GM15510 (cell line): Measurements from ENCODE around the gene OR13G1.

Source experiments
- POLR2A ChIP-seq: IDR thresholded peaks from 3 replicates; pipeline ENCODE4 v1.6.1; 2011; ENCODE audit warnings: borderline replicate concordance; ENCODE audit not compliant: insufficient read length; ENCODE audit errors: extremely low read depth

Gene OR13G1, protein sequence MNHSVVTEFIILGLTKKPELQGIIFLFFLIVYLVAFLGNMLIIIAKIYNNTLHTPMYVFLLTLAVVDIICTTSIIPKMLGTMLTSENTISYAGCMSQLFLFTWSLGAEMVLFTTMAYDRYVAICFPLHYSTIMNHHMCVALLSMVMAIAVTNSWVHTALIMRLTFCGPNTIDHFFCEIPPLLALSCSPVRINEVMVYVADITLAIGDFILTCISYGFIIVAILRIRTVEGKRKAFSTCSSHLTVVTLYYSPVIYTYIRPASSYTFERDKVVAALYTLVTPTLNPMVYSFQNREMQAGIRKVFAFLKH

GRCh38 chr1:247679639-247680038 is at the start of gene OR13G1:
Gene OR13G1 (minus strand): TSS chr1:247679739. CDS start chr1:247673041, 6,698 bp downstream.
- no peak for TF ChIP-seq POLR2A

DNA sequence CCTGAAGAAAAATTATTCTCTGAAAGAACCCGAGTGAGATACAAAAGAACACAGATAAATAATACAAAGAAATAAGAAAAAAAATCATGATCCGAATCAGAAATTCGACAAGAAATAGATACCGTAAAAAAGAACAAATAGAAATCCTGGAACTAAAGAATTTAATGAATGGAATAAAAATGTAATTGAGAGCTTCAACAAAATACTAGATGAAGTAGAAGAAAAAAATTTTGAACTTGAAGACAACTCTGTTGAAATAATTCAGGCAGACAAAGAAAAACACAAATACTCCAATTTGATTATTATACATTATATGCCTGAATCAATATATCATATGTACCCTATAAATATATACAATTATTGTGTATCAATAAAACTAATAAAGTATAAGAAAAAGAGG is 41.7 kb upstream of the OR13G1 start:
- no peak for TF ChIP-seq POLR2A

GRCh38 chr1:247716546-247716945 is 37.0 kb upstream of the OR13G1 start, which contains the start of gene OR6F1:
Gene OR6F1 (minus strand): TSS chr1:247716646. CDS start chr1:247712755, 3,891 bp downstream.
- no peak for TF ChIP-seq POLR2A

- TF ChIP-seq POLR2A, result no peak
These were observed 34.2 kb upstream of the OR13G1 start for GRCh38 chr1:247713753-247714152.

DNA sequence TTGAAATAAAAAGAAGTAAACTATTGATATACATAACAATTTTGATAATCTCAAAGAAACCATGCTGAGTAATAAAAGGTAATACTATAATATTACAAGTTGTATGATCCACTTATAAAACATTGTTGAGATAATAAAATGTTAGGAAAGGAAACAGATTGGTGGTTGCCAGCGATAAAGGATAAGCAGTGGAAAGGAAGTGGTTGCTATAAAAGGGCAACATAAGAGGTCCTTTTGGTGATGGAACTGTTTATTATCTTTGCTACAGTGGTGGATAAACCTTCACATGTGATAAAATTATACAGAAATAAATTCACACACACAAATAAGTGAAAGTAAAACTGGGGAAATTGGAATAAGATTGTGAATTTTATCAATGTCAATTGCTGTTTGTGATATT is 21.8 kb upstream of the OR13G1 start:
- no peak for TF ChIP-seq POLR2A

DNA sequence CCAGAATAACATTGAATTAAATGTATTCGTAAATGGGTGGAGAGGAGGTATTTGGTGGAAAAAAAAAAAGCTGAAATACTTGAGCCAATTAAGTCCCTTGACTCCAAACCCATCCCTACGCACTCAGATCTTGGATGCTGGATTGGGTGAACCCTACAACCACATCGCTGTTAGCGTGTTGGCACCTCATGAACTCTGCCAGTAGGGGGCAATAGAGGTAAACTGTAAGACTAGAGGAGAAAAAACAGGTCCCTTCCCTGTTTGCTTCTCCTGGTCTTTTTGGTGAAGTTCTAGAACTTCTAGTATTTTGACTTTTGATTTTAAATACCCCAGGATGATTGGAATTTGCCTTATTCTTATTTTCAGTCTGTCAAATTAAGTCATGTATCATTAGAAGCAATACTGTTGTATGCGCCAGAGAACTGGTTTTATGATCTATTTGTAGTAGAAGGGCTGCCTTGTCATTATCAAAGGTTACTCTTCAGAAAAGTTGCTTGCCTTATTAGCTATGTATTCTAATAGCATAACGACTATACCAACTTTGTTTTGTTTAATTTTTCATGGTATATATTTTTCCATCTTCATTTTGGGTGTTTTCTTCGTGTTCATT is 1.9 kb upstream of the OR13G1 start:
- TF ChIP-seq POLR2A, result no peak

- TF ChIP-seq POLR2A, result no peak
These were observed 632 bp upstream of the OR13G1 start for GRCh38 chr1:247680171-247680570.

DNA sequence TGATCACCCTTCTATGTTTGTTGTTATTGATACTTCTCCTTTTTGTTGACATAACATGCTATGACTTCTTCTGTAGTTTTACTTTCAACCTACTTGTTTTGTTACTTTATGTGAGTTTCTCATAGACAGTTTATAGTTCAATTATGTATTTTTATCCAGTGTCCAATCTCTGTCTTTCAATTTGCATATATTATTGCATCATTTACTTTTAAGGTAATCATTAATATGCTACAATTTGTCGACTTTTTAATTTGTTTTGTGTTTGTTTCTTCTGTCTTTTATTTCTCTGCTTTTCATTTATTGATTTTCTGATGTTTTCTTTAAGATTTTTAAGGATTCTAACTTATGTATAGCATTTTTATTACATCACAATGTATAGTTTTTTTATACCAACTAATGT is 10.3 kb downstream of the OR13G1 start:
- TF ChIP-seq POLR2A, result no peak

- TF ChIP-seq POLR2A, result no peak
These were observed 23.2 kb downstream of the OR13G1 start for GRCh38 chr1:247656221-247656875.

DNA sequence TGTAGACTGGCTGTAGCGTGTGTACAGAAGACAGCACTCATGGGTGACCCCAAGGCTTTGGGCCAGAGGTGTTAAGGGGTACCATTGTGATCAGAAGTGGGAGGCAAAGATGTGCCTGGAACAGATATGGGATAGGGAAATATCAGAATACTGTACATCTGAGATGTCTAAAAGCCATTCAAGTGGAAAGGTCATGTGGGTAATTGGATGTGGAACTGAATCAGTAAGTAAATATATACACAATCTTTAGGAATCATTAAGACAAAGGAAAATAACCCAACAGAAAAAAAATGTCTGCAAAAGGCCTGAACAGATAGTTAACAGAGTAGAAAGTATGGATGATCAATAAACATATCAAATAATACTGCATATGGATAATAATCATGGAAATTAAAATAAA is 26.5 kb downstream of the OR13G1 start:
- no peak for TF ChIP-seq POLR2A

DNA sequence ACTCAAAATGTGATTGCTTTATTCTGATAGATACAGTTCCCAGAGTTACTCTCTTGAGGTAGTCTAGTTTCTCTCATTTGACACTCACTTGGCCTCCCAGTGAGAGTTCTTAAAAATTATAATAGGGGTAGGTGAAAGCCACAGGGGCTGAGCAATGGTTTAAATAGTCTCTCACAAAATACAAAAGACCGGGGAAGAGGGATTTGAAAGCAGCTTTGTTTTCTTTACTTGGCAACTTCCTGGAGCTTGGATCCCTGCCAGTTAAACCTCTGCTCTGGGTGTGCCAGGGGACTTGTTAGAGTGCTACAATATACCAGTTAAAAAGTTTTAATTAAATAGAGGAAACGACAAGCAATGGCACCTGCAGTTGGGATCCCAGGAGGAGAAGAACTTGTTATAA is 31.7 kb downstream of the OR13G1 start:
- no peak for TF ChIP-seq POLR2A

GRCh38 chr1:247646867-247647266 is 32.7 kb downstream of the OR13G1 start:
- no peak for TF ChIP-seq POLR2A

DNA sequence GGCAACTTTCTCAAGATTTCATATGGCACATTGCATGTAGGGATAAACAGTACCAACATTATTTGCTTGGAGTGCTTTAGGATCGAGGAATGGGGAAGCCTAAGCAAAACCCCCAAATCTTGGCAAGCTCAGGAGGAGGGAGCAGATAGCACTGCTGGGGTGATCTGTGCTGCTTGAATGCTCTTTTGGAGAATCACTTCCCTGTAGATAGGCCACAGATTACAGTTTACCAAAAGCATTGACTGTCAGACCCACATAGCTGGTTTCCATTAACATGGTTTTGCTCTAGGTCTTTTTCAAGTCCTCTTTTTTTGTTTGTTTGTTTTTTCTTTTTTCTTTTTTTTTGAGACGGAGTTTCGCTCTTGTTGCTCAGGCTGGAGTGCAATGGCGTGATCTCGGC is 36.8 kb downstream of the OR13G1 start:
- no peak for TF ChIP-seq POLR2A

- no peak for TF ChIP-seq POLR2A
These were observed 40.1 kb downstream of the OR13G1 start for GRCh38 chr1:247639381-247639981.

DNA sequence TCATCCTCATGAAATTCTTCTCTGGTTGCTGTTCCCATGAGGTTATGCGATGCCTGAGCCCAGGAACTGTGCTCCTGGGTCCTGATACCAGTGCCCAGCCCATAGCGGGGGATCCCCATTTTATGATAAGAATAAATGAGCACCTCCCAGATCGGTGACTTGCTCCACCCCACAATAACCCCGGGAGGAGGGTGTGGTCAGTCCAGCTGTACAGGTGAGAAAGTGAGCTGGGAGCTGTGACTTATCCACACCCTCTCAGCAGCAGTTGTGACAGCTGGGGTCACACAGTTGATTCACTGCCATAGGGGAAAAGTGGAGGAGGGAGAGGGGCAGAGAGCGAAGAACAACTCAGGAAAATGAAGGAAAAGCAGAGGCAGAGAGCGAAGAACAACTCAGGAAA is 40.8 kb downstream of the OR13G1 start:
- TF ChIP-seq POLR2A, result no peak
